ENCODE data around the gene TASL.

- TF ChIP-seq, protein P1, sequence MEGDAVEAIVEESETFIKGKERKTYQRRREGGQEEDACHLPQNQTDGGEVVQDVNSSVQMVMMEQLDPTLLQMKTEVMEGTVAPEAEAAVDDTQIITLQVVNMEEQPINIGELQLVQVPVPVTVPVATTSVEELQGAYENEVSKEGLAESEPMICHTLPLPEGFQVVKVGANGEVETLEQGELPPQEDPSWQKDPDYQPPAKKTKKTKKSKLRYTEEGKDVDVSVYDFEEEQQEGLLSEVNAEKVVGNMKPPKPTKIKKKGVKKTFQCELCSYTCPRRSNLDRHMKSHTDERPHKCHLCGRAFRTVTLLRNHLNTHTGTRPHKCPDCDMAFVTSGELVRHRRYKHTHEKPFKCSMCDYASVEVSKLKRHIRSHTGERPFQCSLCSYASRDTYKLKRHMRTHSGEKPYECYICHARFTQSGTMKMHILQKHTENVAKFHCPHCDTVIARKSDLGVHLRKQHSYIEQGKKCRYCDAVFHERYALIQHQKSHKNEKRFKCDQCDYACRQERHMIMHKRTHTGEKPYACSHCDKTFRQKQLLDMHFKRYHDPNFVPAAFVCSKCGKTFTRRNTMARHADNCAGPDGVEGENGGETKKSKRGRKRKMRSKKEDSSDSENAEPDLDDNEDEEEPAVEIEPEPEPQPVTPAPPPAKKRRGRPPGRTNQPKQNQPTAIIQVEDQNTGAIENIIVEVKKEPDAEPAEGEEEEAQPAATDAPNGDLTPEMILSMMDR (IDR thresholded peaks at IDR 0.05): no peak
- no peak for TF ChIP-seq EZH2phosphoT487 (IDR thresholded peaks at IDR 0.05)
Measured at GRCh38 chrX:30525732-30526131, 51.8 kb downstream of the TASL start.
